NCI-H748 (cell line): ENCODE data around the gene FBXO44.
A peak's percentile ranks its signal among the peaks of the same experiment; 100 is the strongest.

Source experiments
- DNase-seq: peaks from one replicate; lab custom pipeline; 2025; ENCODE audit not compliant: unreplicated experiment; lab: John Stamatoyannopoulos, UW

Gene FBXO44

DNA sequence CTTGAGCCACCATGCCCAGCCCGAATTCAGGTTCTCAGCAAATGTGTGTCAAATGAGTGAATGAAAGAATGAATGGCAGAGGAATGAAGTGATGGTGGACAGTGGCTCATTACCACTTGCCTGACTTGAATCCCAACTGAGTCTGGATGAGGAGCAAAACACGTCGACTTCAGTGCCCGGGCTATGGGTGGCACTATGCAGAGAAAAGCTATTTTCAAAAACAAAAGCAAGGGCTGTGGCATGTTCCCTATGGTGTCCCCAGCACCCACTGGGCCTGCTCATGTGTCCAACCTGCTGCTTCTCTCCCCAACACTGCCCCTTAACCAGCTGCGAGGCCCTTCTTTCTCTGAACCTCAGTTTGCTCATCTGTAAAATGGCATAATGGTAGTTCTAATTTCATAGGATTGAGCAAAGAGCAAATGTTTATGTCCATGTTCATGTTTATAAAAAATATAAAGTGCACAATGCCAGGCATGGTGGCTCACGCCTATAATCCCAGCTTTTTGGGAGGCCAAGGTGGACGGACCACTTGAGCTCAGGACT, 30.6 kb downstream of the FBXO44 start:
- DNase-seq, result no peak

DNA sequence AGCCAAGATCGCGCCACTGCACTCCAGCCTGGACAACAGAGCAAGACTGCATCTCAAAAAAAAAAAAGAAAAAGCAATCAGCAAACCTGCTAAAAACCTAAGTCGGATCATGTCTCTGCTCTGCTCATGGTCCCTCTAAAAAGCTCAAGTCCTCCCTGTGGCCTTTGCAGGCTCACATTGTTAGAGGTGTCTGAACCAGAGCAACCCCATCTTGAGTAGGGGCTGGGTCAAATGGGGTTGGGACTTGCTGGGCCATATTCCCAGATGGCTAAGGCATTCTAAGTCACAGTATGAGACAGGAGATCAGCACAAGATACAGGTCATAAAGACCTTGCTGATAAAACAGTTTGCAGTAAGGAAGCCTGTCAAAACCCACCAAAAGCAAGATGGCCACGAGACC, 33.8 kb downstream of the FBXO44 start:
- no peak for DNase-seq

DNA sequence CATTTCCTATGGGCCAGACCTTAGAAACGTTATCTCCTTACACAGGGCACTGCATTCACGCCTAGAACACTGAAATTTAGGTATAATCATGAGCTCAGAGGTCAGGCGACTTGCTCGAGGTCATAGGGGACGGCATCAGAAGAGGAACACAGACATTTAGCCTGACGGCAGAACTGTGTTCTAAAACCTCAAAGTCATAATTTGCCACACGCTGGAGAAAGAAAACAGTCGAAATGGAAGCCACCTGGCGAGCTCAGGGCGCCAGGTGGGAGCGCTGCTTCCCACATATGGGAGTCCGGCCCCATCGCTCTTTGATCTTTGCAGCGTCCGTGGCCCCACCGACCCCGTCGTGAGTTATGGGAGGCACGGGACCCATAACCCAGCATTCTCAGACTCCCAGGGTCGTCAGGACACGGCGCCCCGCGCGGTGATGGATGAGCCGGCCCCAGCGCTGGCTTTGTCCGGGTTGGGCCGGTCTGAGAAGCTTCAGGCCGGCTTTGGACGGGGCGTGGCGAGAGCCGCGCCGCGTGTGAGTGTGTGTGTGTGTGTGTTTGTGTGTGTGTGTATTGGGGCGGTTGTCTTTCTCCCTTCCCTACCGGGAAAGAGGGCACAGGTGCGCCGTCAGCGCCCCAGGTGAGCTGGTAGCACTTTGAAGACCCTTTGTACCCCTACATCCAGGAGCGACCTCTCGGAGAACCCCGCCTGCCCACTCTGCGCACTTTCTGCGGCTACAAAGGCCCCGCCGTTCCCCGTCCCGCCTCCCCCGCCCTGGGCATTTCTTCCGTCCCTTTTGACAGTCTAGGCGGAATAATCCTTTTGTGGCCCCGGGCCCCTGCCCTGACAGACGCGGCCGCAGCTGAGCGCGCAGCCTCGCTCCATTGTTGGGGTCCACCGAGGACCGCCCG, 36.0 kb downstream of the FBXO44 start:
- DNase-seq, result peak; percentile 74

DNA sequence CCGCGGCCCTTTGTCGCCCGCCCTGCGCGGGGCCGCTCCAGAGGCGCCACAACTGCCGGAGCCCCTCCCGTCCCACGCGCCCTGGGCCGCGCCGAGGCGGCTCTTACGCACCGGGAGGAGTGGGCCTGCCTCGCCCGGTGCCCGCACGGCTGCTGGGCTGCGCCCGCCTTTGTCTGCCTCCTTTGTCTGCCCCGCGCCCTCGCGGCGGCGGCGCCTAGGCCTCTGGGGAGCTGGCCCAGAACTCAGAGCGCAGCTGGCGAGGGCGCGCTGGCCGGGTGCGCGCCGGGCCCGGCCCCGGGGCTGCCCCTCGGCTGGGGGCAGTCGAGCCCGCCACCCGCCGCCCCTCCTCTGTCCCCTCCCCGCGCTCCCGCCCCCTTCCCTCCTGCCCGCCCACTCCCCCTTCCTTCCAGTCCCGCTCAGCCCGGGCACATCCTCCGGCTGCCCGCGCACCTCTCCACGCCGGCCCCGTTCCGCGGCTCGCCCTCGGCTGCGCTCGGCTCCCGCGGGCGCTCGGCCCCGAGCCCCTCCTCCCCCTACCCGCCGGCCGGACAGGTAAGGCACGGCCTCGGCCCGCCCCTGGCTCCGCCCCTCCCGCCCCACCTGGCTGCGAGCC, 36.7 kb downstream of the FBXO44 start, which contains the start of gene DRAXIN:
Gene DRAXIN, plus strand, starts transcription at position 409 of the 613 bp plus-strand sequence. CDS start 14,549 bp downstream, outside the sequence.
- DNase-seq, result peak; percentile 78

DNA sequence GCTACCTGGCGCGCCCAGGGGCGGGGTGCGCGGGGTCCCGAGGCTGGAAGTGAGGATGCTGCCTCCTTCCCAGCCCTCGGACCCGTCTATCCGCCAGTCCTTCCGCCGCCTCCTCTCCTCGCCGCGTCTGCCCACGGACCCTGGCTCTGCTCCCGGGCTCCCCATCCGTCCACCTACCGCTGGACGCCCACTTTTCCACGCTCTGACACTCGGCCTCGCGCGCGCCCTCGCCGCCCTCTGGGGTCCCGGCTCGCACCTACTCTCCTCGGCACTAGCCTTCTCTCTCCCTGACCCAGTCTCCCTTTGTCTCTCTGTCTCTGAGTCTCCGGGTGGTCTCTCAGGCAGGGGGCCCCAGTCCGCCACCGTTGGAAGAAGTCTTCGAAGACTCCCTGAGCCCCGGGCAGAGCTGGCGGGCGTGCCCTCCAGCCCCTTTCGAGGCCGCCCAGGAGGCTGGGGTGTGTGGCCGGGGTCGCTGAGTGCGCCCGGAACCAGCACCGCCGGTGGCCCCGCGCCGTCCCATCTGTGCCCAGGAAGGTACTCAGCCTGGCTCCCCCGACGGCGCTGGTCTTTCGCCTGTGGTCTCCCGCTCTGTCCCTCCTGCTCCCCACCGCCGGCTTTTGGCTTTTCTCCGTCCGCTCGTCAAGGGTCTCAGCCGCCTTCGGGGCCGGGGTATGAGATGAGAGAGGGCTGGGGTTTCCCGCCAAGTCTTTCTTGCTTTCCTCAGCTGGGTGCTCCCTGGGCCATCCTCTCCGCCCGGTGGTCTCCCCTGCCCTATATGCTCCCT, 37.4 kb downstream of the FBXO44 start:
- DNase-seq, result no peak

DNA sequence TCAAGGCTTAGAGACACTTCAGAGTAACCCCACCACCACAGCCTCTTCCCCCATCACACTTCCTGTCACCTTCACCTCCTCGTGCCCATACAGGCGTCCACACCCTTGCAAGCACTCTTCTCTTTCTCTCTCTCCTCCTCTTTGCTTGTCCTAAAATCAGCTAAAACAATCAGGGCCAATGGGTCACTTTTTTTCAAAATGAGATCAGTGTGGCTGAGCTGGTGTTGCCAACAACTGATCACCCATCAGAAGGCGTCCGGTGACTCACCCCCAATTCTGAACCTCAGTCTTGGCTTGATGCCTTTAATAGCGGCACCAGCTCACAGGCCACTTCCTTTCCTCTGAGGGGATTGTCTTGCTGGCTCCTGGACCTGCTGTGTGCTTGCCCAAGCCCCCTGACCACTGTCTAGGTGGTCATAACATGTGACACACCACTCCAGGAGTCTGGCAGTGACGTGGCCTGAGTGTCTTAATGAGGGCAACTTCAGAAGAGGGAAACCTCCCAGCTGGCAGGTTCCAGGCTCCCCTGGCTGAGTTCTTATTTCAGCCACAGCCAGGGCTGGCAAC, 38.4 kb downstream of the FBXO44 start:
- DNase-seq, result no peak

DNA sequence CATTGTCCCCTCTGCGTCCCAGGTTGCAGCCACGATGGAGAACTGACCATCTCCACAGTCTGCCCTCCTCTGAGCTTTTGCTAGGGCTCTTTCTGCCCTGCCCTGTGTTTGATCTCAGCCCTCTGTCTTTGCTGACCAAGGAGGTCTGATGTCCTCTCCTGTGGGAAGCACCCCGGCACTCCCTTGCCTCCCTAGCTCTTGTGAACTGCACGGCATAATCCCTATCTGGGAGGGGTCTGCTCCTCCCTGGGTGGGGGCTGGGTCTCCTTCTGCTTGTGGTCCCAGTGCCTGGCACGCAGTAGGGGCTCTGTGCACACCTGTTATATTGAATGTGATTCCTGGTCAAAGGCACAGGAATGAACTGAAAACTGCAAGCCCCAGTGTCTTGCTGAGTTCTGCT, 39.2 kb downstream of the FBXO44 start:
- no peak for DNase-seq

DNA sequence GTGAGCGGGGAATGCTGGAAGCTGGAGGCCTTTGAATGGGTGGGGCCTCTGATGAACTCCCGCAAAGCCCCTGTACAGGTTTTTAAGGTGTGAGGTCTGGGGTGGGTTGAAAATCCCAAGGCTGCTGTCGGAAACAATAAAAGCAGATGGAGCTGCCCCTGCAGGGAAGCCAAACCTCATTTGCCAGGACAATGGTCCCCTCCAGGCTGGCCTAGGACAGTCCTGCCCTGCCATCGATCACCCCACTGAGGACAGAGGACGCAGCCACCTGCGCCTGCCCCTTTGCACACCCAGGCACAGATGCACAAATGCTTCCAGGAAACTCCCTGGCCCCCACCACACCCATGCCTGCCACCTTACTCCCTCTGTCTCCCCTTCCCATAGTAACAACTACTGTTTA, 41.2 kb downstream of the FBXO44 start:
- DNase-seq, result no peak

DNA sequence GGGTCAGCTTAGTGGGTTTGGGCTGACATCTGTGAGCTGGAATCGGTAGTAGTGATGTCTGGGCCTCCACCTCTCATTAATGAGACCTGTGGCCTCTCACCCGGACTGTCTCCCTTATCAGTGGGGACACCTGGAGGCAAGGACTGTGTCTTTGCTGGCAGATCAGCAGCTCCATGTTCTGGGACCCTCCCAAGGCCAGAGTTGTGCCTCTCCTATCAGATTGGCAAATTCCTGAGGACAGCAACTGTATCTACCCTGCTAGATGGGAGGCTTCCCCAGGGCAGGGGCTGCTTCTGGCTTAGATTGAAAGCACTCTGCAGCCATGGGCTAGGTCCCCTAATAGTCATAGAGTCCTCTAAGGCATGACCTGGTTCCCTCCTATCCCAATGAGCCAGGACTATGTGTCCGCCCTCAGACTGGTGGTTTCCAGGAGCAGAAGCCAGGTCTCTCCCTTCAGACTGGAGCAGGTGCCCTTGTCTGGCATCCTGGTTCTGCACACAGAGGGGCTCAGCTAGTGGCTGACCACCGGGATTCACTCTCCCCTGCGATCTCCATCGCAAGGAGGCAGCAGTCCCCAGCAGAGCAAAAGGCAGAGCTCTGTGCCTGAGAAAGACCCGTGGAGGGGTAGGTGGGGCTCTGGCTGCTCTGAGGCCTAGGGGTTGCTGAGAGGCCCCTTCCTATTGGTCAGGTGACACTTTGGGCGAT, 42.7 kb downstream of the FBXO44 start:
- no peak for DNase-seq

DNA sequence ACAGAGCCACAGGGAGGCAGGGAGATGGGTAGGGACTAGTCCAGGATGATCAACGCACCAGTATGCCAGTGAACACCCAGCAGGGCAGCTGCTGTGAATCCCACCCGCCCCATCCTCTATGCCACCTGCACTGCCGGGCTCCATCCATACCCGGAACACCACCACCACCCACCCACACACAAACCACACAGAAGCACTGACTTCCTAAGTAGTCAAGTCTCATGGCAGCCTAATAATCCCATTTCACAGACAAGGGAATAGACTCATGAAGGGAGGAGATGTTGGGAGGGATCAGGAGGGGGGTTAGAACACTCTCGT, 43.2 kb downstream of the FBXO44 start:
- DNase-seq, result no peak

DNA sequence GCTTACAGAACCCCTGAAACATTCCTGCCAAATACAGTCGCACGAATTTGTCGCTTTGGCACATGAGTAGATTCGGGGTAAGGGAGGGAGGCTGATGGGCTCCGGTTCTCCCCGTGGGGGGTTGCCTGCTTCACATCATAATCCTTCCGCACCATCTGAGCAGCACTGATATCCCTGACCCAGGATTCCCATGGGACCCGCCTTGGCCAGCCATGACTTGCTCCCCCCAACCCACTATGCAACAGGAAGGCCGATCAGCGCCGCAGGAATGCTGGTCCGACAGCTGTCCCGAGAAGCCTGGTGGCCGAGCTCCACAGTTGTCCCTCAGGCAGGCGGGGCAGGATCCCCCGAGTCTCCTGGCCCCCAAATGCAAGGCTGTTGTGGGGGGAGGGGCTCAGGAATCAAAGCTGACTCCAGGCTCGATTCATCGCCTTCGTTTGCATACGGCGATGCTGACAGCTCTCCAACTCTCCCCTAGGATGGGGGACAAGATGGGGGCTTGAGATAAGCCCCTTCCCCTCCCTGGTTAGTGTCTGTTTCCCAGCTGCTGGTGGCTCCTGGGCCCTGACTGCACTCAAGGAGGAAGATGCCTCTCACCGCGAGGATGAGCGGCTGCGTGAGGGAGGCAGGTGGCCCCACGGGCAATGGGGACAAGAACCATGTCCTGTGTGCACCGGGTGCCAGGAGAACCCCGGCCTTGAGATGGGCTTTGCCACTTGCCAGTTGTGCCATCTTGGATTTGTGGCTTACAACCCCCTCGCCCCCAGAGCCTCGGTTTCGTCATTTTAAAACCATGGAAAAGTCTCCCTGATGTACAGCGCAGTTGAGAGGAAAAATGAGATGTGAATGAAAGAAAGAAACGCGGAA, 46.2 kb downstream of the FBXO44 start:
- no peak for DNase-seq

DNA sequence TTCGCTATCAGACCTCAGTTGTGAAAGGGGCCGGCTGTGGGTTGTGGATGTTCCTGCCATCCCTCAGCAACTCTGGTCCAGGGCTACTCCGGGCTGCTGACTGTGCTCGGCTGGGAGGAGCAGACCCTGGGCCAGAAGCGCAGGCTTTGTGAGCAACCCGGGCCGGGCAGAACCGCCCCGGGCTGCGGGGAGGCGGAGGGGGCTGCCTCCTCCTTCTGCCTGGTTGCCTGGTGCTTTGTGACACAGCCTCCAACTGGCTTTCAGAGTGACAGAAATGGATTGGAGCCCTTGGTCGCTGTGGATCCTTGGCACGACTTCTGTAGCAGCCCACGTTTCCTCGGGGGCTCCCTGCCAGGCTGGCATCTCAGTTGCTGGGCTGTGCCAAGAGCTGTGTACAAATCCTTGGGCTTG, 46.9 kb downstream of the FBXO44 start:
- no peak for DNase-seq

DNA sequence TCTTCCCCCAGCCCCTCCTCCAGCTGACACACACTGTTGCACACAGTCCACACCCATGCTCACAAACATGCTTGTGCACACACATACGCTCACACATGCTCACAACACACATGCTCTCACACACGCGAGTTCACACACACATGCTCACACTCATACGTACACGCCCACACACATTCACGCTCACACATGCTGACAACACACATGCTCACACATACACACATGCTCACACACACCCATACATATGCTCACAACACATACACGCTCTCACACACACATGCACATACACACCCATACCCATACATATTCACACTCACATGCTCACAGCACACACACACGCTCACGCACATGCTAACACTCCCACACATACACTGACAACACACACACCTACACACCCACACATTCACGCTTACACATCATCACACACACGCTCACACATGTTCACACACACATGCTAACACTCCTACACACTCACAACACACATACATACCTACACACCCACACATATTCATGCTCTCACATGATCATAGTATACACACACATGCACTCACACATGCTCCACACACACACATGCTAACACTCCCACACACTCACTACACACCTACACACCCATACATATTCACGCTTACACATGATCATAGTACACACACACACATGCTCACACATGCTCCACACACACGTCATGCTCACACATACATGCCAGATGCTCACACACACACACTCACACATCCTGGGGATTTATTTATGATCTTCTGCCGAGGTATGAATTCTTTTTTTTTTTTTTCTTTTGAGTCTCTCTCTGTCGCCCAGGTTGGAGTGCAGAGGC, 47.5 kb downstream of the FBXO44 start:
- no peak for DNase-seq

DNA sequence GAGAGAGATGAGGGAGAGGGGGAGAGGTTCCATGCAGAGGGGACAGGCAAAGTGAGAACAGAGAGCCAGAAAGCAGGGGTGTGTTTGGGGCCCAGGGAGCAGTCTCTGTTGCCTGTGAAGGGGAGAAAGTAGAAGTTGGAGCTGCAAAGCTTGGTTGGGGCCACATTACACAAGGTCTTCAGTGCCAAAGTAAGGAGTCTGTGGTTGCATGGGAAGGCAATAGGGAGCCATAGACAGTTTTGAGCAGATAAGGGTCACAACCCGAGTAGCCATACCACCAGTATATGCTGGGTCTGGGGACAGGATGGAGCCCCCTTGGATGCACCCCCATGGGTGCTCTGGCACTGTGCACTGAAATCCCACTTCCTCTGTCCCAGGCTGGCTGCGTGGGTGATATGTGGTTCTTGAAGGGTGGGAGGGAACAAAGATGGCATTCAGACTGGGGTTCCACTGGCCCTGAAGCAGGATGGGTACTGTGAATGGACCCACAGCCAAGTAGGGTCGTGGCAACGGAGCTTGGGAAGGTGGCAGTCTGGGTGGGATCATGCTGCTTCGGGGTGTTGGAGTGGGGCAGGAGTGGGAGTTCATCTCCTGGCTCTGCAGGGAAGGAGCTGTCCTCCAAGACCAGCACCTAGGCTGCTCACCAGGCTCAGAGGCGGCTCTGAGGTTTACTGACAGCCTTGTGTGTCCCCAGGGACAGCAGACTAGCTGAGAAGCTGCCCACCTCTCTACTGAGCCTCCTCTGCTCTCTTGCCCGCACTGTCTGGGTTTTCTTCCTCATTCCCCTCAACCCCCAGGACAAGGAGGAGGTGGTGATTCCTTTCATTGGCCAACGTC, 48.9 kb downstream of the FBXO44 start:
- no peak for DNase-seq

DNA sequence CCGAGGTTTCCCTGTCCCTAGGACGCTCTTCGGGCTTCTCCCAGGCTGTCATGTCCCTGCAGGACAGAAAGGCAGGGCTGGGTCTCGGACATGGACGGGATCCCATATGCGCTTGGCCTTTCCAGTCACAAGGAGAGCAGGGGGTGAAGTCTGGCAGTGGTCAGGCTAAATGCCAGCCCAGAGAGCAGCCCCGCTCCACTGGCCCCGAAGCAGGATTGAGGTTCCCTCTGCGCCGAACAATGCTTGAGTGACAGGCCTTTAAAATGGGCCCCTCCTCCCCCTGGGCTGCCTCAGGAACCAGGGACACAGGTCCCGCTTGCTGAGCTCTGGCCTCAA, 49.5 kb downstream of the FBXO44 start:
- no peak for DNase-seq

DNA sequence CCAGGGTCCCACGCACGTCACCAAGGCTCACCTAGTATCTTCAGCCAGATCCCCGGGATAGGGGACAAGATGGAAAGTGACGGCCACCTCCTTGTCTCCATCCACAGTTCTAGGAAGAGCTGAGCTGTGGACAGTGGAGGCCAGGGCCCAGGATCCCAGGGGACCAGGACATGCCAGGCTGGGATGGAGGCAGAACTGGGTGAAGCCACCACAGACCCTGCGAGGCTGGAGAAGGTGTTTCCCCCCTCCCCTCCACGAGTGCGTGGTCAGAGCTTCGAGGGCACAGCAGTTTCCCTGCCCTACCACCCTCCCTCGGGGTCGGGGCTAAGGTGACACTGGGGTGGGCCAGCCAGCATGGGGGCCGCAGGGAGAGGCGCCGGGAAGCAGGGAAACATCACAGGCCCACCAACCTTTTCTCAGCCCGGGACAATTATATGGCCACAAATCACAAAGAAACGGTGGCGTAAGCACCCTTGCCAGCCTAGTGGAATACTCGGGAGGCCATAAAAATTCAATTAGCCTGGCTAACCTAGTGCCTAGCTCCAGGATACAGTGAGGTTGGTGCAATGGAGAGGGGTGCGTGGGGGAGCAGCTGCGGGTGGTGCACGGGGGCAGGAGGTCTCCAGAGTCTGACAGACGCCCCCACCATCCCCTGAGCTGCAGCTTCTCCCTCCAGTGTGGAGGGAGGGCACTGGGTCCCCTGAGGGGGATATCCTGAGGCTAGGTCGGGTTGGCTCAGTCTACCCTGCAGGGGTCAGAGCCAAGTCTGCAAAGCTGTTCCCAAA, 50.2 kb downstream of the FBXO44 start:
- DNase-seq, result no peak

DNA sequence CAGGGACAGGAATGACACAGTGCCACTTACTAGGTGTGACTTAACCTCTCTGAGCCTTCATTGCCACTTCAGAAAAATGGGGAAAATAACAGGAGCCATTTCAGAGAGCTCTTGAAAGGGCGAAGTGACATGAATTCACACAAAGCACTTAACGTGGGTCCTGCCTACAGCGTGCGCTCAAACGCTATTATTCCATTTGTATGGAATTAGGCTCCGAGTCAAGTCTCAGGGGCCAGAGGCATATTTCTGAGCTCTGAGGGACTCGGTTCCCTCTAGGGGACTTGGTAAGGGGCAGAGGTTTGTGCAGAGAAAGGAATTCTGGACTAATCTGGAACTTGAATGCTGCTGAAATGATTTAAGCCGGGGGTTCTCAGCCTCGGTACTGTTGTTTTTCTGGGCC, 50.9 kb downstream of the FBXO44 start:
- no peak for DNase-seq
